Stimulated activated CD4-positive, alpha-beta T cell treated with anti-CD3 and anti-CD28 coated beads, TNF-alpha, amount 100 ng/mL, for 4 hours (primary cell): Measurements from ENCODE around the gene FSTL4.

Experiments used
- DNase-seq, 3 experiments: peaks; one replicate each; pipeline ENCODE4 v3.0.0-alpha.2; 2020; ENCODE audit warnings: low read depth in 3 of 3

Gene FSTL4

DNA sequence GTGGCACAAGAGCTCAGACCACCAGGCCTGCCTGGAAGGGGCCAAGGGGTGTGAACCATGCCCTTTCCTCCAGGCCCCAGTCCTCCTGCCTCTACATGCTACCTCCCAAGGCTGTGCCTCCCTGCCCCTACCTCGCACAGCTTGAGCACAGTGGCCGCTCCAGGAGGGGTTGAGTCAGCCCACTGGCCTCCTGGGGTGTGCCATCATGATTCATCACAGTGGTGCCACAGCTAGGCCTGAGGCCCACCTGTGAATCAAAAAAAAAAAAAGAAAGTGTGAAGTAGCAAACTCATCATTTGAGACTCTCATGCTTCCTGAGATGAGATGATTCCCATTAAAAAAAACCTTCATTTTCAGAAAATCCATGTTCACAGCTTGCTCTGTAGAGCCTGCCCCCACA lies 320.0 kb downstream of the FSTL4 start:
- DNase-seq: no peak

DNA sequence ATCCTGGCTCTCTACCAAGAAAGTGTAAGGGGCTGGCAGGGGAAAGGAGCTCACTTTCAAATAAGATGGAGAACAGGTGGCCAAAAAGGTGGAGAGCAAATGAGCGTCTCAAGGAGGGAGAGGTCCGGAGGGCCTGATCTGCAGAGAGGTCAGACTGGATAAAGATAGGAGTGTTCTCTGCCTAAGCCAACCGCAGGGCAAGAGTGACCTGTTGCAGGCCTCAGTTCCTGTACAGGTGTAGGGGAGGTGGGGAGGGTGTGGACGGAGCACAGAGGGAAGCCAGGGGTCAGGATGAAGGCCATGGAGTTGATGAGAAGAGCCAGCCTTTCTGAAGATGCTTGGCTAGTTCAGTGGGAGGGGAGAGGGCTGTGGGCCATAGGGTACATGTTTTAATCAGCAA lies 320.8 kb downstream of the FSTL4 start:
- DNase-seq: no peak

DNA sequence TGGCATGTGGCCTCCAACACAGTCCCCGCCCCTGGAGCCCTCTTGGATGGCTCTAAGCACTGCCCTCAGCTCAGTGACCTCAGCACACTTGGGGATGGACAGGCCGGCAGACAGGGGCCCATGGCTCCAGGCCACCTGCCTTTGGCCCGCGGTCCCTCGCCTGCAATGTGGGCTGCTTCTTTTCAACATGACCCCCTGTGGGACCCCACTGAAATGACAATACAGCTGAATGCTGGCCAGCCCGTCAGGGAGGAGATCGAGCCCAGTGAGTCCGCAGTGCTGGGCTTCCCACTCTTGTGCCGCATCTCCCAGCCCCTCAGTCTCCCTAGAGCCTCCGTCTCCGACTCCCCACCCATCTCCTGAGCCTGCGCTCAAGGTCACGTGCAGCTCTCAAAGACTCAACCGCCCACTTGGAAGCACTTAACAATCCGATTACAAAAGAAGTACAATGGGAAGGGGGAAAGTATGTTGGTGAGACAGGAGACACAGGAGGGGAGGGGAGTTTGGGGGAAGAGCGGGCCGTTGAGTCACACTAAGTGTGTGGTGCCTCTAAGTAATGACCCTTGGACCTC lies 321.6 kb downstream of the FSTL4 start:
- DNase-seq: no peak

DNA sequence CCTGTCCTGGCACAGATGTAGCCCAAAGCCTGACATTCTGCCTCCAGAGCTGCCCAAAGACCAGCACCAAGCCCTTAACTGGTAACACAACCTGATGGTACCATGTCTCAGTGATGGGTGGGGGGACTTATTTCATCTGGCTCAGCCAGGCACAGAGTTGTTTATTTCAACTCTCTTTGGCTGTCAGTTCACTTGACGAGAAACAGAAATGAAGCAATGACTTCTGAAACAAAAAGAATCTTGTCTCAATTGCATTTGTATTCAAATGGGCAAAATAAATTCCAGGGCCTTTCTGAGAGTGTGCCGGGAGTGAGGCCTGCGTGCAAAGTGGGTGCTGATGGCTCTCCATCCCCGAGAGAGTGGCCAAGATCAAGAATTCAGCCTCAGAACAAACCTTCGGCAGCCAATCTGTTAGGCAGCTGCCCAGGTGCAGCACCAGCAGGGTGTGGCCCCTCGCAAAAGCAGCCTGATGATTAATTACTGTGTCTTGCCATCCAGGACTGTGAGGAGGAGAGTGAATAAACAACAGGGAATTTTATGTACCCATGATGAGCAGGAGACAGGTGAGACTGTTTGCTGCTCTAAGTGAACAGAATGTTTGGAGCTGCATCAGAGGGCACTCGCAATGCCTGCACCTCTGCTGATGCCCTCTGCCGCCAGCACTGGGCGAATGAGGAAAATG lies 322.5 kb downstream of the FSTL4 start:
- DNase-seq: no peak

DNA sequence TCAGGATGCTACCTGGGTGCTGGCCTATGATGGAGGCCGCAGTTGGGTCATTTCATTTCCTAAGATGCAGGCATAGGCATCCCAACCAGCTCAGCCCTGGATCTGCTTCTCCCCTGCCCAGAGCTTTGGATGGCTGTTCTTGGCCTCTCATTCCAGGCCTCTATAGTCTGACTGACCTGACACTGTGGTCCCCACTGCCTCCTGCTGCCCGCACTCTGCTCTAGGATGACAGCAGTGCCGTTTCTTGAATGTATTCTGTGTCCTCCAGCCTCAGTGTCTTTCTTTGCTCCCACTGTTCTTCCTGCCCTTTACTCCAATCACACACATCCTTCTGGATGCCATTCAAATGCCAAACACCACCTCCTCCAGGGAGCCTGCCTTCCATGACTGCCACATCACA lies 324.8 kb downstream of the FSTL4 start:
- no peak for DNase-seq

DNA sequence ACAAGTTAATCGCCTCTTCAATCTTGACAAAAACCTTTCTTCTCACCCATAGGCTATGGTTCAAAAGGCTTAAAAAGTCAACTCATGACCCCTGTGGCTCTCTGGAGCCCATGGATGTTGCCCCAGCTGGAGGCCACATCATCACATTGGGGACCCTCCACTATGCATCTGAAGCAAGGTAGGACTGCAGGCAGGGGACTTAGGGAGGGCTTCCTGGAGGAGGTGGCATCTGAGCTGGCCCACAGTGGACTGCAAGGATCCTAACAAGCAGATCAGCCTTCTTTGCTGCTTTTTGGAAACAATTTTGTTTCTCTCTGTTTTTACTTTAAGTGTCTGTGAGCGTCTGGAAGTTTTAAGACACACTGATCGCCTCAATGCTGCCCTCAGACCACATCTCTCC lies 325.9 kb downstream of the FSTL4 start:
- DNase-seq: no peak

DNA sequence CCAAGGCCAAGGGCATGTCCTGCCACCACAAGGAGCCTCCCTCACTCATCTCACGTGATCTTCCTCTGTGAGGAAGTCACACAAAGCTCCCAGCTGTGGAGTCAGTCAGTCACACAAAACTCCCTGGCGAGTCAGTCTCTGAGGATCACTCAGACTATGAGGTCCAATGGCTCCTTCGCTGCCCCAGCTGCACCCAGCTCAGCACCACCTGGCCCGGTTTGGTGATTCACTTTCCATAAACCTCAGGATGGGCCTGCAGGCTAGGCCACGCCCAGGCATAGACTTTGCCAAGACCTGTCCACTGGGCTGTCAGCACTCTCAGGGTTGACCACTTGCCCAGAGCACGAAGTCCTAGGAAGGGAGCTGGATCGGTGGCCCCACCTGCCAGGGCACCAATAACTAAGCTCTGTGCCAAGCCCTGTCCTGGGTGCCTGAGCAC lies 326.7 kb downstream of the FSTL4 start:
- DNase-seq: no peak

DNA sequence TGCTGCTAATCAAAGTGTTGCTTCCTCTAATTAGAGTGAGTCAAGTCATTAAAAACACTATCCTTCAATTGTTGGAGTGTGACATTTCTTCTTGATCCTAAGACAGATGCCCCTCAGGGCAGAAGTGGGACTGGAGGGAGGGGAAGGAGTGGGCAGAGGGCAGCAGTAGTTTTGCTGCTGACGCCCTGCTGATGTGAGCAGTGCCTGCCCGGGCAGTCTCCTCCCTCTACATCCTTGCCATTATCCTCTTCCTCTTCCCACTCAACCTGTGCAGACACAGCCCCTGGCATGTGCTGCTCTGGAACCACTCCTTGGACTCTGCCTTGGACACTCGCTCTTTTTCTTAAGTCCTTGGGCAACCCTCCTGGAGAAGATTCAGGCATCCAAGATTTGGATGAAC lies 328.0 kb downstream of the FSTL4 start:
- no peak for DNase-seq

DNA sequence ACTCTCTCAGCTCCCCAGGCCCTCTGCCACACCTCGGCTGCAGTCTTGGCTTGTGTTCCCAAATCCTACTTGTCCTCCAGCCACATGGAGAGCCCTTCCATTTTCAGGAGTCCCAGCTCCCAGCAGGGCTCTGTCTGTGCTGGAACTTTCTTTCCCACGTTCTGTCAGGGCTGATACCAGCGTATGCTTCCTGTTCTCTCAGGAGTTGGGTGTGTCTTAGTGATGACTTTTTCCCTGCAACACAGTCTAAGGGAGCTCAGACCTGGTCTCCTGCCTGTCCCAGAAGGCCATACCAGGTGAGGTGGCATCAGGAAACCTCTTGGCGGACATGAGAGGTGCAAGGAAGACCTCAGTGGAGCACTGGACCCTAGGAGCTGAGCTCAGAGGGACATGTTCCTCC lies 334.0 kb downstream of the FSTL4 start:
- DNase-seq: no peak

DNA sequence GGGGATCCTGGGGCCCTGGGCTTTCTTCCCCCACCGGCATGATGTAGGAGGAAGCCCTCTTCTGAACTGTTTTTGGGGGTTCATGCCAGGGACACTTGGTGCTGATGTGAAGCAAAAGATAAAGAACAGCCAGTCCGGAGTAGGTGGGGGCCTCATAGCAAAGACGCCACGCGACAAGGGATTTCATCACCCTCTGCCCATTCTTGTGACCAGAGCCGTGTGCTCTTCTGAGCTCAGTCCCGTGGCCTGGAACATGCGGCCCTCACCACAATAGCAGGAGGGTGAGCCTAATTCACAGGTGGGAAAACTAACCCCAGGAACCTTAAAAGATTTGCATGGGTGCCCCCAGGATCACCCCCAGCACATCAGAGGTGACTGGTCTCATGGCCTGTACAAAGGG lies 334.6 kb downstream of the FSTL4 start:
- DNase-seq: no peak

DNA sequence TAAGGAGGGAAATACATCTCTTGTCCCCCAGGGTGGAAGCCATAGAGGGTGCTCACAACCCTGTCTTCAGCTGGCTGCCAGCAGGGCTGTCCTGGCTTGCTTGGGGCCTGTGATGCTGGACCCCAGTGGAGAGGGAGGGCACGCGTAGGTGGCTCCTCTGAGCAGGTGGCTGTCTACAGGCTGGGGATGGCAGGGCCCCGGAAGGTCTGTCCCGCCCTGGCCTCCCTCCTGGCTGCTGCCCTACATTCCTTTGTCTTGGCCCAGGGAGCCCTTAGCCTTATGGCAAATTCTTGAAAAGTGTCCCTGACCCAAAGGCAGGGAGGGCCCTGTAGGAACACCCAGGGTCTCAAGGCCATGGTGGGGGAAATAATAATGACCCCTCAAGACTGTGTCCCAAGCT lies 336.2 kb downstream of the FSTL4 start:
- no peak for DNase-seq

DNA sequence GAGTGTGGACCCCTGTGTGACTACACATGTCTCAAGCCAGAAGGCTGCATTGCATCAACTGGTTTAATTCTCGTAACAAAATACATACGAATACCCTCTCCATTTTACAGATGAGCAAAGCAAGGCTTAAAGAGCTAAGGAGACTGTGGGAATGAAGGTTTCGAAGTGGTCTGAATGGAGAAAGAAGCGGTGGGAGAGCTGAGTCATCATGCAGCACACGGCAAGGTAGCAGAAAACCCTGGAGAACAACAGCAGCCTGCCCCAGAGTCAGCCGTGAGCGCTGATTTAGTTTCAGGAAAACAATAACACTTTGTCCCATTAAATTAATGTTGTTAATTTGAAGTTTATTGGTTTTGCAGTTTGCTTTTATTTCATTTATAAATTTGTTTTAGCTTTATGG lies 336.7 kb downstream of the FSTL4 start:
- no peak for DNase-seq

DNA sequence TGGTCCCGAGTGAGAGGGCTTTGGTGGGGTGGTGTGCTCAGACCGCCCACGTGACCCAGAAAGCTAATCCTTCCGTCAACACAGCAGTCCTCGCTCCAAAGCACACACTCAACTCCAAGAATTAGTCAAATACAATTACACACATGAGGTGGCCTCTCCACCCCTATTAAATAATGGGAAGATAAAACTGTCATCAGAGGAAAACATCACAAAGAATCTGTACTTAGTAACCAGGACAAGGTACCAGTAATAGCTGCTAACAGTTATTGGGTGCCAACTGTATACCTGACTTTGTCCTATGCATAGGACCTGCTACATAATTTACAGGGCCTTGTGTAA lies 337.8 kb downstream of the FSTL4 start:
- DNase-seq: no peak

DNA sequence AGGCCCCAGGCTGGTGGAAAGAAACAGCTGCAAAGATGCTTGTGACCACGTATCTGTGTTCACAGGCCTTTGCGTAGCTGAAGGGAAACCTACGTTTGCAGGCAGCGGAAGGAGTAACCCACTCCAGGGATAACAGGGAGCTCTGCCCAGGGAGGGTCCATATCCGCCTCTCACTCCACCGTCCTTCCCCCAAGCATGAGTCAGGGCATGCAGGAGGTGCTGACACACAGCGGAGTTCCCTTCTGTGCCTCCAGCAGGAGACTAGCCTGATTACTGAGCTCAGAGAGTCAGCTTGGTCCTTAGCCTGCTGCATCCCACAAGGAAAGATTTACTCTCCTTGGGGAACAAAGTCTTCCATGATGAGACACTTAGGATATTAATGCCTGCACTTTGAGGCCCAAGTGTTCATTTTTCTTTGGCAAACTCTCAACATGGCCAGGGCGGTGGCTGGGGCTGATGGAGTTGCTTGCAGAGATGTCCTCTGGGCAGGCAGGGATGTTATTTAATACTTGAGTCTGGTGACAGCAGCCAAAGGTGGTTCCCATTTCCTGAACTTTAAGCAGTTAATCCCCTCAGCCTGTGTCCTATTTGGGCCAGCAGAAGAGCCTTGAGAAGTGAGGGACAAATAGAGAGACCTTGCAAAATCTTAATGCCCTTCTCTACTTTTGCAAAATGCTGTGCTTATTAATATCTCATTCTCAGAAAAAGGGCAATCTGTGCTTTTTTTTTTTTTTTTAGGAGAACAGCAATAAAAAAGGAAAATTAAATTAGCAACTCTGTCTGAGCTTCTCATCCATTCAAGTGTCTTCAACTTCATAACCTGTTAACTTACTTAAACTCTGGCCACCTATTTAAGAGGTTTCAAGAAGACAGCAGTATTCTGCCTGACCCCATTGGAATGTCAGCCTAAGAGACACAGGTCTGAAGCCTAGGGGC lies 338.4 kb downstream of the FSTL4 start:
- DNase-seq: no peak

DNA sequence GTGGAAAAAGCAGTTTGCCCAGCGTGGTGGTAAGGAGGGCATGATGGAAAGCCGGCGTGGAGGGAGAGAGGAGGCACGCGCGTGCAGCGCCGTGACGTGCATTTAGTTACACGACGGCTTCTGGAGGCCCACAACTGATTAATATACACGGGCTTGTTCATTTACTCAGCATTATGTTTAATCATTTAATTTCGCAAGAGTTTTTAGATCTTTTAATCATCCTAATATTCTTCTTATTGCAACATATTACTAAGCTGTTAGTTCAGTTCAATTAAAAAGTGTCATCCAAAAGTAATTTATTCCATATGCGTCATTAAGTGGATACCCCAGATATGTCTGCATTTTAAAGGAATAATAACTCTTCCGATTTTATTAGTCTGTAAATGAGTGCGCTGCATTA lies 340.0 kb downstream of the FSTL4 start:
- no peak for DNase-seq

DNA sequence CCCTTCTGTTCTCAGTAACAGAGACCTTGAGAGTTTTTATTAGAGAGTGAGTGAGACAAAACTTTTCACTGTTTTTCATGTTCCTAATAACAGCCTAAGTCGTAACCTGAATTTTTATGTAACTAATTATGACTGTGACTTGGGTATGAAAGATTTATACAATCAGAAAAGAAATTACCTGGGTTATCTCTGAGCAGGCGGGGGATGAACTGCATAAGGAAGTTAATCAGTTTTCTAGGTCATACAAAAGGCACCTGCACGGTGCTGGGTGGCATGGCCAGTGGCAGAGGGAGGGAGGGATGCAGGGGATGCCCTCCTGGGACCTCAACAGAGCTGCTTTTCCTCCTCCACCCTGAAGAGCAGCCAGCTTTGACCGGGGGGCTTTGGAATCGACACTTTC lies 340.7 kb downstream of the FSTL4 start:
- DNase-seq: no peak

DNA sequence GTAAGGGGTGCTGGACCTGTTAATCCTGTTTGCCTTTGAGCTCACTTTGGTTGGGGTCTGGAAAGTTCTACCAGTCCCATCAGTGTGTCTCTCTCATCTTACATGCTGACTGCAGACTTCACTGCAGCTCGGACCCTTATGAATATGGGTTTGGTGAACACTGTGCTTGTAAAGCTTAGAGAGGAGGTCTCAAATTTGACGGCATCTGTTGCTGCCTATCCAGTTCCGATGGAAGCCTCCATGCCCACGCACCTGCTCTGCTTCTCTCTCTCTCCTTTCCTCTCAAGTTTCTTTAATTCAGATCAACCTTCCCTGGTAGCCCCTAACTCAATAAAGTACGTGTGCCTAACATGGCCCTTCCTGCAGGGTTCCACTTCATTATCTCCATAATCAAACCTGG lies 342.6 kb downstream of the FSTL4 start:
- no peak for DNase-seq

DNA sequence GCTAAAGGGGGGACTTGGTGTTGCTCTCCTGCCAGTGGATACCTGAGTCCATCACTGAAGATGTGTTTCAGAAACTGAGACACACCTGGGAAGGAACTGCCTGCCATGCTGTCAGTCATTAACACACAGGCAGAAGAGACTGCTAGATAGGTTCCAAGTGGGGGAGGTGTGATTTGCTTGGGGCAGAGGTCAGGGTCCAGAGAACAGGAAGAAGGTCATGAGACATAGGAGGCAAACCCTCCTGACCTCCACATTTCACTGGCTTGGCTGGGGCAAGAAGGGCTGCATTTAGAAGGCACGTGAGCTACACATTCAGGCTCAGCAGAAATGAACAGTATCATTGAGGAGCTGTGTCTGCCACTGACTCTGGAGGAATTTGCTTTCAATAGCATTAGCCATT lies 344.7 kb downstream of the FSTL4 start:
- DNase-seq: no peak

DNA sequence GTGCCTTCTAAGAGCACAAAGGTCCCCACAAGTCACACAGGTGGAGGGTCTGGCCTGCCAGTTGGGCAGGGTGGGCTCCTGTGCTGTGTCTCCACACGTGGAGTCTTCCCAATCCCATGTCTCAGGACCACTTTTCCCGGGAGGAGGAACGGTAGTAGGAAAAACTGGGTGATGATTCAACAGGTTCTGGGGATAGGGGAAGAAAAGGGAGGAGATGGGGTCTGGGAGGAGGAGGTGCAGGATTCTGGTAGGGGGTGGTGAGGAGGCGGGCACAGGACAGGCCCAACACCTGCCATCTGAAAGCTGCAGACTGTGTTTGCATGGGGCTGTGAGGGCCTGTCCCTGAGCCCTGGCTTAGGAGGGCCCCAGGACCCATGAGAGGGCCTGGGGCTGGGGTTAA lies 345.4 kb downstream of the FSTL4 start:
- no peak for DNase-seq

DNA sequence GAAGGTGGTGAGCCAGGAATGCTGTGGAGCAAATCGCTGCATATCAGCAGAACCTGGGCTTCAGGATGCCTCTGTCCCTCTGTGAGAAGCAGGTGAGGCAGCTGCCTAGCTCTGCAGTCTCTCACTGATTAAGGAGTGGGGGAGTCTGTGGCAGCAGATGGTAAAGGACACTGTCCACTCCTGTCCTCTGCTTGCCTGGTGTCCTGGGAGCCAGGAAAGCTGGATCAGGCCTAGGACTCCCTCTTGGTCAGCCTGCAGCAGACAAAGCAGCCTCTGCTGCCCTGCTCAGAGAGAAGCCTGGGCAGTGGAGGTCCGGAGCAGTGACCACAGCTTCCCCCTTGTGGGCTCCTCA lies 345.8 kb downstream of the FSTL4 start:
- DNase-seq: no peak

DNA sequence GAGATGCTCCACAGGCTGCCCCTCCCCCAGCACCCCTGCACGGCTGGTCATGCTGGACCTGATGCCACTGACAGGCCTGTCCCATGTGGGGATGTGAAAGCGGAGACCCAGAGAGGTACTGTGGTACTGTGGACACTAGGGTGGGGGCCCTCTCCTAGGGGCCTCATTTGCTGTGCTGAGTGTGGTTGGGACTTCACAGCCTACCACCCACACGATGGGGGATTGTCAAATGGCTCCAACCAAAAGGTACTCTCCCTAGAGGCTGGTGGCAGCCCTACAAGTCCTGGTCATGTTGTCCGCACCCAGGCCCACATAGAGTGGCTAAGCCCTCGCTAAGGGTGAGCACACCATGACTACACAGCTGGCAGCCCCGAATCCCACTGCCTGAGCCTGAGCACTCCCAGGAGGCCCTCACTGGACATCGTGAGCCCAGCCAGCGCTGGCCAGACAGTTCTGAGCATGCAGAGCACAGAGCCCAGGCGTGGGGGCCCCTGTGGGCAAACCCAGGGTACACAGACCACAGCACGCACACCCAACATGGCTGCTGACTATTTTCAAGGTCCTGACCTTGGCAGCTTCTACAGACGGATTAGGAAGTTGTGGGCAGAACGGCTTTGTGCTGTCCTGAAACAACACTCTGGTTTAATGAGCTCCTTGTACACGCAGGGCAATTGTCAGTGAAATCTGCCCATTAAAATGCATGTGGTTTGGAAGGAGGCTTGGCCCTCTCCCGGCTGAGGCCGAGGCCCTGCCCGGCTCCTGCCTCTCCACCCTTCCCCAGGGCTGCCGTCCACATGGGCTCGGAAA lies 346.4 kb downstream of the FSTL4 start:
- no peak for DNase-seq

DNA sequence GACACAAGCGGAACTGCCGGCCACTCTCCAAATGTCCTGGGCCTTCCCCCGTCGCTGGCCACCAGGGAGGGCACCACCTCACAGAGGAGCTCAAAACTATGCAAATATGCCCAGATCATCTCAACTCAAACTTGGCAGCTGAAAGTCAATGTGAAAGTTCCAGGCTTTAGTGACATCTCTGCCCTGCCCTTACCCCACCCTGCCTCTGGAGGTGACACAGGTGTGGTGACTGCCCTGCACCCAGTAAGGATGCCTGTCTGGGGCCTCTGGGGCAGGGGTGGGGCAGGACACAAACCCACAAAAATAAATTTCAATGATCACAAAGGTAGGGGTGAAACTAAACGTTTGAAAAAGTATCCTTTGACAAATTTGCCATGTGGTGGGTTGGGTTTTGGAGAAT lies 347.1 kb downstream of the FSTL4 start:
- DNase-seq: no peak
